H1 (cell line): ENCODE measurements around the gene VWA2. TPM values are rescaled to one million over a fixed set of nuclear protein-coding genes. Genes with fewer than 3 reads are reported as not detected.

ENCODE experiments used
- CTCF ChIA-PET: fragments of 300-600 bp; sonication (Branson Sonifier 250); formaldehyde crosslinking; loops from one replicate; lab custom pipeline; 2021; ENCODE audit not compliant: partially characterized antibody; lab: Charles Lee
- POLR2A ChIA-PET: fragments of 300-600 bp; sonication (Branson Sonifier 250); formaldehyde crosslinking; loops from one replicate; lab custom pipeline; 2021; ENCODE audit warnings: inconsistent platforms; ENCODE audit not compliant: partially characterized antibody; lab: Charles Lee
- DNase-seq, 2 experiments: peaks; one replicate each; pipeline versions ENCODE4 v3.0.0 to v3.0.0-alpha.2; 2010 to 2022; ENCODE audit warnings: low spot score in 2 of 2, low read depth in 1 of 2, mixed read lengths in 1 of 2
- FAIRE-seq: peaks from 2 replicates; lab custom pipeline; 2011; peaks lifted over from hg19 to GRCh38; lab: Jason Lieb, UNC
- H2AFZ ChIP-seq: 2 replicates; pipeline ENCODE4 v1.8.1; 2012; ENCODE audit warnings: low read length, inconsistent platforms
- H2AK5ac ChIP-seq: 2 replicates; pipeline ENCODE4 v1.6.1; 2013; ENCODE audit warnings: low read depth, low read length
- H2BK120ac ChIP-seq: replicated peaks from 2 replicates; pipeline ENCODE3; 2013; ENCODE audit warnings: low read depth, low read length, inconsistent platforms
- H2BK12ac ChIP-seq: 2 replicates; pipeline ENCODE4 v1.6.1; 2013; ENCODE audit warnings: low read depth, low read length
- H2BK15ac ChIP-seq: 2 replicates; pipeline ENCODE4 v1.6.1; 2013; ENCODE audit warnings: low read length
- H2BK20ac ChIP-seq: 2 replicates; pipeline ENCODE4 v1.6.1; 2013; ENCODE audit warnings: low read length
- H2BK5ac ChIP-seq: 2 replicates; pipeline ENCODE4 v1.6.1; 2013; ENCODE audit warnings: low read depth, low read length
- H3K14ac ChIP-seq: 2 replicates; pipeline ENCODE4 v1.6.1; 2013; ENCODE audit warnings: inconsistent platforms; ENCODE audit not compliant: insufficient read length
- H3K18ac ChIP-seq: 2 replicates; pipeline ENCODE4 v1.6.1; 2013; ENCODE audit warnings: low read length; ENCODE audit errors: extremely low read depth
- H3K23ac ChIP-seq: 2 replicates; pipeline ENCODE4 v1.6.1; 2013; ENCODE audit warnings: inconsistent platforms; ENCODE audit not compliant: insufficient read length
- H3K23me2 ChIP-seq: 2 replicates; pipeline ENCODE4 v1.6.1; 2013; ENCODE audit warnings: low read depth, low read length
- H3K27ac ChIP-seq: 2 replicates; pipeline ENCODE4 v1.6.1; 2011; ENCODE audit warnings: low read depth, low read length, inconsistent platforms
- H3K27me3 ChIP-seq, 4 experiments: replicated peaks in 1 of 4; 1 replicate in 1 of 4; 2 replicates in 3 of 4; pipeline versions ENCODE4 v1.6.1 to v1.8.1; 2011 to 2013; ENCODE audit warnings: low read length in 3 of 4, mild to moderate bottlenecking in 3 of 4, inconsistent platforms in 2 of 4, mixed read lengths in 2 of 4, moderate library complexity in 1 of 4; ENCODE audit not compliant: control insufficient read depth in 3 of 4, insufficient read depth in 3 of 4; ENCODE audit errors: extremely low read depth in 1 of 4
- H3K36me3 ChIP-seq, 4 experiments: 2 replicates each; pipeline versions ENCODE4 v1.6.1 to v1.8.1; 2011 to 2013; ENCODE audit warnings: mild to moderate bottlenecking in 4 of 4, low read length in 3 of 4, moderate library complexity in 2 of 4, control low read depth in 1 of 4, inconsistent platforms in 1 of 4; ENCODE audit not compliant: insufficient read depth in 4 of 4, control insufficient read depth in 2 of 4
- H3K4ac ChIP-seq: replicated peaks from 2 replicates; pipeline ENCODE3; 2013; ENCODE audit warnings: low read length, low read depth, mixed read lengths, inconsistent platforms; ENCODE audit not compliant: insufficient read length
- H3K4me1 ChIP-seq, 4 experiments: replicated peaks in 1 of 4; 1 replicate in 1 of 4; 2 replicates in 3 of 4; pipeline versions ENCODE4 v1.6.1 to v1.8.1; 2011 to 2013; ENCODE audit warnings: low read length in 3 of 4, inconsistent platforms in 2 of 4, mixed read lengths in 1 of 4; ENCODE audit not compliant: insufficient read depth in 4 of 4, control insufficient read depth in 3 of 4
- H3K4me2 ChIP-seq, 2 experiments: 2 replicates each; pipeline versions ENCODE4 v1.6.1 to v1.8.1; 2011 to 2013; ENCODE audit warnings: low read depth in 2 of 2, low read length in 2 of 2, control low read depth in 1 of 2, inconsistent platforms in 1 of 2, mild to moderate bottlenecking in 1 of 2; ENCODE audit not compliant: insufficient read depth in 1 of 2
- H3K4me3 ChIP-seq, 4 experiments: fragments of 200-600, 300-600 bp in 1 of 4; sonication (generic), shearing (Covaris generic), sonication (Bioruptor Twin) in 1 of 4; 2 replicates each; pipeline versions ENCODE4 v1.5.1 to v1.8.1; 2011 to 2016; ENCODE audit warnings: low read length in 4 of 4, low read depth in 3 of 4, control low read depth in 2 of 4, inconsistent platforms in 2 of 4, mild to moderate bottlenecking in 2 of 4, mixed read lengths in 1 of 4, moderate library complexity in 1 of 4; ENCODE audit not compliant: insufficient read depth in 2 of 4; ENCODE audit errors: extremely low read depth in 1 of 4
- H3K56ac ChIP-seq: replicated peaks from 2 replicates; pipeline ENCODE3; 2013; ENCODE audit warnings: low read depth, mild to moderate bottlenecking, mixed read lengths, low read length, inconsistent platforms; ENCODE audit not compliant: insufficient read length
- H3K79me1 ChIP-seq: 2 replicates; pipeline ENCODE4 v1.6.1; 2013; ENCODE audit warnings: low read depth, low read length, control low read depth
- H3K79me2 ChIP-seq, 2 experiments: 2 replicates each; pipeline versions ENCODE4 v1.6.1 to v1.8.1; 2012 to 2013; ENCODE audit warnings: low read length in 2 of 2, mild to moderate bottlenecking in 2 of 2, inconsistent platforms in 1 of 2; ENCODE audit not compliant: insufficient read depth in 2 of 2, control insufficient read depth in 1 of 2
- H3K9ac ChIP-seq, 4 experiments: replicated peaks in 1 of 4; 1 replicate in 1 of 4; 2 replicates in 3 of 4; pipeline versions ENCODE4 v1.6.1 to v1.8.1; 2011 to 2013; ENCODE audit warnings: low read depth in 3 of 4, low read length in 3 of 4, control low read depth in 2 of 4, mild to moderate bottlenecking in 2 of 4, moderate library complexity in 2 of 4, inconsistent platforms in 1 of 4; ENCODE audit errors: extremely low read depth in 1 of 4
- H3K9me3 ChIP-seq, 2 experiments: 2 replicates each; pipeline versions ENCODE4 v1.6.1 to v1.8.1; 2012 to 2013; ENCODE audit warnings: mild to moderate bottlenecking in 2 of 2, moderate library complexity in 2 of 2, control low read depth in 1 of 2, inconsistent platforms in 1 of 2, low read depth in 1 of 2, low read length in 1 of 2, mixed read lengths in 1 of 2; ENCODE audit not compliant: insufficient read depth in 2 of 2
- H4K20me1 ChIP-seq, 2 experiments: replicated peaks in 1 of 2; 2 replicates each; pipeline versions ENCODE3 to v1.8.1; 2011 to 2013; ENCODE audit warnings: inconsistent platforms in 2 of 2, low read length in 2 of 2, mild to moderate bottlenecking in 1 of 2; ENCODE audit not compliant: insufficient read depth in 2 of 2, control insufficient read depth in 1 of 2
- H4K5ac ChIP-seq: 2 replicates; pipeline ENCODE4 v1.6.1; 2013; ENCODE audit warnings: low read length, low read depth, mixed read lengths, inconsistent platforms; ENCODE audit not compliant: insufficient read length
- H4K8ac ChIP-seq: 2 replicates; pipeline ENCODE4 v1.8.0; 2013; ENCODE audit warnings: mild to moderate bottlenecking, moderate library complexity, low read length, inconsistent platforms; ENCODE audit not compliant: insufficient read depth; ENCODE audit errors: extremely low read depth
- H4K91ac ChIP-seq: replicated peaks from 2 replicates; pipeline ENCODE3; 2013; ENCODE audit warnings: low read length, mixed read lengths, inconsistent platforms; ENCODE audit not compliant: insufficient read length
- CHD1 ChIP-seq: IDR thresholded peaks from 2 replicates; pipeline ENCODE4 v1.6.1; 2012; ENCODE audit warnings: low read depth, low read length, improper control_type of control experiment
- EP300 ChIP-seq, 2 experiments: IDR thresholded peaks; 1 replicate in 1 of 2; 2 replicates in 1 of 2; pipeline ENCODE4 v1.6.1; 2011 to 2012; ENCODE audit warnings: low read depth in 2 of 2, low read length in 2 of 2, mild to moderate bottlenecking in 2 of 2, borderline replicate concordance in 1 of 2, inconsistent platforms in 1 of 2, moderate library complexity in 1 of 2
- PHF8 ChIP-seq: fragments of 200-600 bp; sonication (generic); conservative IDR thresholded peaks from 2 replicates; pipeline ENCODE4 v1.7.1; 2012; ENCODE audit warnings: low read depth, mild to moderate bottlenecking, inconsistent platforms, low read length, moderate library complexity
- POLR2A ChIP-seq, 2 experiments: IDR thresholded peaks; 1 replicate in 1 of 2; 2 replicates in 1 of 2; pipeline ENCODE4 v1.6.1; 2011; ENCODE audit warnings: low read depth in 2 of 2, low read length in 2 of 2, mild to moderate bottlenecking in 2 of 2; ENCODE audit errors: control extremely low read depth in 1 of 2
- SIX5 ChIP-seq: IDR thresholded peaks from 2 replicates; pipeline ENCODE4 v1.6.1; 2011; ENCODE audit warnings: mild to moderate bottlenecking, low read depth, low read length
- TAF7 ChIP-seq: optimal IDR thresholded peaks from 2 replicates; pipeline ENCODE3; 2011; ENCODE audit warnings: low read depth, mild to moderate bottlenecking, inconsistent platforms, low read length, moderate library complexity, borderline replicate concordance
- TBP ChIP-seq: IDR thresholded peaks from 2 replicates; pipeline ENCODE4 v1.6.1; 2011; ENCODE audit warnings: low read depth, low read length, improper control_type of control experiment
- WGBS, 2 experiments: shearing (Covaris generic) in 1 of 2; methylation state at CpG; one replicate each; pipeline versions ENCODE4 v1.1.6 to v1.1.7; 2013 to 2015; ENCODE audit warnings: low lambda C conversion rate in 2 of 2, mixed read lengths in 2 of 2, inconsistent platforms in 1 of 2, low coverage in 1 of 2, missing lambda C conversion rate in 1 of 2; ENCODE audit not compliant: insufficient replicate concordance in 2 of 2, insufficient coverage in 1 of 2, insufficient read length in 1 of 2; ENCODE audit errors: extremely low coverage in 1 of 2, missing lambda C conversion rate in 1 of 2; 5-methylcytosine and 5-hydroxymethylcytosine counted together
- polyA plus RNA-seq, 7 experiments: library from polyadenylated mRNA; depleted of rRNA in 3 of 7; stranded (reverse) in 5 of 7; unstranded in 2 of 7; fragments of >200 nt in 5 of 7; fragments of 200-250 nt in 2 of 7; gene quantifications; 1 replicate in 5 of 7; 2 replicates in 1 of 7; 4 replicates in 1 of 7; pipeline versions ENCODE4 v1.2.1 to v1.2.3, GENCODE V29; 2011 to 2013; ENCODE audit warnings: missing spikeins in 2 of 7, mixed read lengths in 2 of 7
- total RNA-seq: library from RNA; stranded (reverse); fragmentation: NEBNext Ultra II Directional; extraction: Animal tissue kit (Norgen Biotek cat#: 25700); gene quantifications from 2 replicates; pipeline ENCODE4 v1.2.1, GENCODE V29; 2021

Gene VWA2
- total and polyA plus RNA-seq, 2 of the 8 experiments (the other 6 are each of a cell fraction or from before 2014, with no cell fraction given): 2.8 to 2.9 TPM

- no peak for DNase-seq
- no peak overlapping the region for H4K5ac ChIP-seq
- ChIA-PET POLR2A (interaction anchor here (0.6 kb wide), 1 partner anchor 130 kb away, joined by 3 read pairs; no protein-coding TSS in a partner anchor), CTCF (interaction anchor here (0.8 to 4.1 kb wide), 4 partner anchors 10 to 112 kb away, joined by 3 to 15 read pairs (median 5); no protein-coding TSS in a partner anchor)
- H3K36me3 ChIP-seq: no peaks in the 10 kb centered on the region
- no peaks in the 10 kb centered on the region for H3K79me1 ChIP-seq
- WGBS, 2 experiments: 87% methylated on average over 6 of the region's 6 CpGs; no CpG with 5 or more reads in 1 of the 2 experiments
- no peaks in the 10 kb centered on the region for H3K79me2 ChIP-seq
- no peak overlapping the region for H3K56ac ChIP-seq
- H3K23ac ChIP-seq: no peak overlapping the region
- no peak overlapping the region for H2BK12ac ChIP-seq
- no peaks in the 10 kb centered on the region for H3K23me2 ChIP-seq
- no peak overlapping the region for H3K14ac ChIP-seq
- no peak overlapping the region for H3K4ac ChIP-seq
- no peak overlapping the region for H4K8ac ChIP-seq
- no peaks in the 10 kb centered on the region for H4K20me1 ChIP-seq
- H2BK15ac ChIP-seq: no peak overlapping the region
- H3K9ac ChIP-seq: no peak overlapping the region
- no peak overlapping the region for H3K4me3 ChIP-seq
- TF ChIP-seq SIX5 (no peak), PHF8 (no peak), POLR2A (IDR thresholded peaks at IDR 0.05; ENCODE audit: control extremely low read depth in 1 of 2, low read depth in 2 of 2, low read length in 2 of 2) (no peak), CHD1 (no peak), TAF7 (no peak), EP300 (IDR thresholded peaks at IDR 0.05; ENCODE audit: borderline replicate concordance in 1 of 2, low read depth in 2 of 2, low read length in 2 of 2) (no peak), TBP (no peak)
- no peaks in the 10 kb centered on the region; a peak in 1 of 7 replicates for H3K4me1 ChIP-seq
- H3K4me2 ChIP-seq: no peak overlapping the region
- H2AK5ac ChIP-seq: no peak overlapping the region
- FAIRE-seq: no peak
- no peaks in the 10 kb centered on the region; a peak in 1 of 7 replicates for H3K27me3 ChIP-seq
- H2BK20ac ChIP-seq: no peak overlapping the region
- H3K18ac ChIP-seq: no peak overlapping the region
- H2BK120ac ChIP-seq: no peak overlapping the region
- H2BK5ac ChIP-seq: no peak overlapping the region
- no peaks in the 10 kb centered on the region for H3K9me3 ChIP-seq
- no peak overlapping the region for H3K27ac ChIP-seq
- no peak overlapping the region for H2AFZ ChIP-seq
- peak overlapping the region; percentile 42 for H4K91ac ChIP-seq
Measured at GRCh38 chr10:114276066-114276465, 37.0 kb downstream of the VWA2 start.
